IMR-90 (cell line): ENCODE data around the gene SMG1. TPM values are rescaled to one million over a fixed set of nuclear protein-coding genes. Genes with fewer than 3 reads are reported as not detected.

ENCODE experiments used
- ATAC-seq: fragments of 200-7000 bp; cut with Tn5 transposase; 2 replicates; pipeline ENCODE4 v1.9.1; 2020; ENCODE audit warnings: low read depth, mild to moderate bottlenecking, moderate library complexity
- BruUV-seq: library from RNA; stranded (reverse); fragments of 400-500 nt; replicated peaks from 2 replicates; lab custom pipeline; 2021; lab: Mats Ljungman, UMichigan
- CTCF ChIA-PET: fragments of 300-600 bp; formaldehyde crosslinking; extraction: SDS; loops from one replicate; lab custom pipeline; 2021; ENCODE audit warnings: antibody characterized with exemption; lab: Yijun Ruan, JAX
- POLR2A ChIA-PET: fragments of 300-600 bp; sonication (Branson Sonifier 250); formaldehyde crosslinking; loops from one replicate; lab custom pipeline; 2022; ENCODE audit warnings: antibody characterized with exemption; ENCODE audit not compliant: unreplicated experiment; lab: Charles Lee
- DNase-seq: peaks from one replicate; pipeline ENCODE4 v3.0.0; 2013
- H2AFZ ChIP-seq: replicated peaks from 2 replicates; pipeline ENCODE3; 2013; ENCODE audit warnings: low read length, mild to moderate bottlenecking; ENCODE audit not compliant: poor library complexity
- H2AK5ac ChIP-seq: 2 replicates; pipeline ENCODE4 v1.6.1; 2013; ENCODE audit warnings: low read depth, low read length, inconsistent platforms
- H2AK9ac ChIP-seq: replicated peaks from 2 replicates; pipeline ENCODE3; 2013; ENCODE audit warnings: mild to moderate bottlenecking, low read depth, low read length, moderate library complexity; ENCODE audit not compliant: poor library complexity
- H2BK120ac ChIP-seq: 2 replicates; pipeline ENCODE4 v1.6.1; 2013; ENCODE audit warnings: low read depth, low read length, inconsistent platforms
- H2BK15ac ChIP-seq: 3 replicates; pipeline ENCODE4 v1.6.1; 2013; ENCODE audit warnings: low read depth, low read length, inconsistent platforms
- H2BK20ac ChIP-seq: 2 replicates; pipeline ENCODE4 v1.6.1; 2013; ENCODE audit warnings: low read depth, mild to moderate bottlenecking, inconsistent platforms, low read length, moderate library complexity
- H2BK5ac ChIP-seq: 2 replicates; pipeline ENCODE4 v1.6.1; 2013; ENCODE audit warnings: mild to moderate bottlenecking, low read depth, low read length, inconsistent platforms; ENCODE audit not compliant: poor library complexity, severe bottlenecking
- H3K14ac ChIP-seq: replicated peaks from 2 replicates; pipeline ENCODE4 v1.6.1; 2013; ENCODE audit warnings: low read depth, low read length, inconsistent platforms
- H3K18ac ChIP-seq: 2 replicates; pipeline ENCODE4 v1.6.1; 2013; ENCODE audit warnings: low read depth, low read length, control low read depth
- H3K23ac ChIP-seq: 2 replicates; pipeline ENCODE4 v1.6.1; 2013; ENCODE audit warnings: low read depth, low read length, inconsistent platforms
- H3K27ac ChIP-seq: 2 replicates; pipeline ENCODE4 v1.5.1; 2013; ENCODE audit warnings: mild to moderate bottlenecking, control low read depth, low read length; ENCODE audit not compliant: insufficient read depth
- H3K27me3 ChIP-seq: 2 replicates; pipeline ENCODE4 v1.6.1; 2013; ENCODE audit warnings: low read length; ENCODE audit not compliant: control insufficient read depth, insufficient read depth
- H3K36me3 ChIP-seq: 2 replicates; pipeline ENCODE4 v1.6.1; 2013; ENCODE audit warnings: low read length, mixed read lengths; ENCODE audit not compliant: control insufficient read depth, insufficient read depth
- H3K4ac ChIP-seq: 2 replicates; pipeline ENCODE4 v1.6.1; 2013; ENCODE audit warnings: low read depth, low read length, inconsistent platforms
- H3K4me1 ChIP-seq: 2 replicates; pipeline ENCODE4 v1.6.1; 2013; ENCODE audit warnings: low read length, mixed read lengths; ENCODE audit not compliant: control insufficient read depth, insufficient read depth
- H3K4me2 ChIP-seq: 2 replicates; pipeline ENCODE4 v1.6.1; 2013; ENCODE audit warnings: low read depth, mild to moderate bottlenecking, control low read depth, low read length, moderate library complexity
- H3K4me3 ChIP-seq: 2 replicates; pipeline ENCODE4 v1.5.1; 2013; ENCODE audit warnings: low read depth, mild to moderate bottlenecking, control low read depth, low read length, moderate library complexity; ENCODE audit not compliant: insufficient read depth
- H3K56ac ChIP-seq: 2 replicates; pipeline ENCODE4 v1.6.1; 2013; ENCODE audit warnings: low read length, inconsistent platforms; ENCODE audit not compliant: insufficient read depth; ENCODE audit errors: extremely low read depth
- H3K79me1 ChIP-seq, 2 experiments: 2 replicates each; pipeline ENCODE4 v1.6.1; 2013; ENCODE audit warnings: low read length in 2 of 2, inconsistent platforms in 1 of 2, low read depth in 1 of 2
- H3K9ac ChIP-seq: 2 replicates; pipeline ENCODE4 v1.6.1; 2013; ENCODE audit warnings: low read depth, low read length, control low read depth
- H3K9me1 ChIP-seq: 2 replicates; pipeline ENCODE4 v1.6.1; 2013; ENCODE audit warnings: low read length, inconsistent platforms; ENCODE audit not compliant: insufficient read depth
- H3K9me3 ChIP-seq: 2 replicates; pipeline ENCODE4 v1.6.1; 2013; ENCODE audit warnings: low read length; ENCODE audit not compliant: control insufficient read depth, insufficient read depth
- H4K20me1 ChIP-seq: 2 replicates; pipeline ENCODE4 v1.6.1; 2013; ENCODE audit warnings: low read length, inconsistent platforms; ENCODE audit not compliant: insufficient read depth
- H4K5ac ChIP-seq: 2 replicates; pipeline ENCODE4 v1.6.1; 2013; ENCODE audit warnings: mild to moderate bottlenecking, low read depth, low read length, control low read depth
- H4K8ac ChIP-seq, 2 experiments: 2 replicates each; pipeline ENCODE4 v1.6.1; 2013; ENCODE audit warnings: low read depth in 2 of 2, low read length in 2 of 2, control low read depth in 1 of 2, inconsistent platforms in 1 of 2
- H4K91ac ChIP-seq: 2 replicates; pipeline ENCODE4 v1.6.1; 2013; ENCODE audit warnings: low read depth, low read length, inconsistent platforms; ENCODE audit not compliant: insufficient read depth
- BHLHE40 ChIP-seq: fragments of 150-350 bp; IDR thresholded peaks from 2 replicates; pipeline ENCODE4 v1.6.1; 2016; ENCODE audit warnings: mild to moderate bottlenecking, low read depth, low read length
- CHD1 ChIP-seq: IDR thresholded peaks from 2 replicates; pipeline ENCODE4 v1.6.1; 2012; ENCODE audit warnings: low read depth, low read length, improper control_type of control experiment
- CTCF ChIP-seq: conservative IDR thresholded peaks from 2 replicates; pipeline ENCODE4 v1.5.1; 2012; ENCODE audit warnings: mild to moderate bottlenecking, low read depth, low read length, improper control_type of control experiment
- ELK1 ChIP-seq: fragments of 150-350 bp; IDR thresholded peaks from 2 replicates; pipeline ENCODE4 v1.6.1; 2016; ENCODE audit warnings: low read depth, mild to moderate bottlenecking, low read length, moderate library complexity, borderline replicate concordance
- MAFK ChIP-seq: IDR thresholded peaks from 2 replicates; pipeline ENCODE4 v1.6.1; 2012; ENCODE audit warnings: low read depth, low read length, improper control_type of control experiment
- MAZ ChIP-seq: IDR thresholded peaks from 2 replicates; pipeline ENCODE4 v1.6.1; 2012; ENCODE audit warnings: low read depth, mild to moderate bottlenecking, low read length, improper control_type of control experiment, moderate library complexity, borderline replicate concordance
- MXI1 ChIP-seq: IDR thresholded peaks from 2 replicates; pipeline ENCODE4 v1.6.1; 2012; ENCODE audit warnings: low read depth, mild to moderate bottlenecking, low read length, moderate library complexity, borderline replicate concordance
- NFE2L2 ChIP-seq: fragments of 150-350 bp; IDR thresholded peaks from 2 replicates; pipeline ENCODE4 v1.6.1; 2016; ENCODE audit warnings: low read depth, mild to moderate bottlenecking, low read length
- POLR2A ChIP-seq: IDR thresholded peaks from 2 replicates; pipeline ENCODE4 v1.6.1; 2012; ENCODE audit warnings: mild to moderate bottlenecking, low read depth, low read length
- RAD21 ChIP-seq: IDR thresholded peaks from 2 replicates; pipeline ENCODE4 v1.6.1; 2012; ENCODE audit warnings: low read length, improper control_type of control experiment
- RCOR1 ChIP-seq: IDR thresholded peaks from 2 replicates; pipeline ENCODE4 v1.6.1; 2012; ENCODE audit warnings: mild to moderate bottlenecking, low read length, improper control_type of control experiment; ENCODE audit not compliant: insufficient replicate concordance
- RFX5 ChIP-seq: IDR thresholded peaks from 2 replicates; pipeline ENCODE4 v1.8.0; 2012; ENCODE audit warnings: low read depth, mild to moderate bottlenecking, low read length, moderate library complexity
- SMC3 ChIP-seq: fragments of 150-350 bp; IDR thresholded peaks from 2 replicates; pipeline ENCODE4 v1.6.1; 2016; ENCODE audit warnings: low read depth, mild to moderate bottlenecking, antibody characterized with exemption, low read length, moderate library complexity
- WGBS, 2 experiments: methylation state at CpG; one replicate each; pipeline versions ENCODE4 v1.1.5 to v1.1.7; 2013; ENCODE audit warnings: missing lambda C conversion rate in 2 of 2; ENCODE audit not compliant: insufficient read length in 1 of 2; ENCODE audit errors: extremely low coverage in 2 of 2; 5-methylcytosine and 5-hydroxymethylcytosine counted together
- dilution Hi-C: fragments of 300-500 bp; cut with HindIII; formaldehyde crosslinking; loops from one replicate; pipeline ENCODE4 v1.14.3; 2018; ENCODE audit warnings: low sequenced_read_pairs; ENCODE audit not compliant: unreplicated experiment
- in situ Hi-C: fragments of 300-500 bp; cut with MboI; formaldehyde crosslinking; loops from 3 replicates; pipeline ENCODE4 v1.14.3; 2019; ENCODE audit warnings: low sequenced_read_pairs, inconsistent platforms, mixed read lengths
- intact Hi-C: fragments of 100-400 bp; cut with micrococcal nuclease; formaldehyde crosslinking; loops from 2 replicates; pipeline ENCODE4 v1.10.0; 2022
- polyA plus RNA-seq, 3 experiments: library from polyadenylated mRNA; depleted of rRNA; stranded (reverse); fragments of >200 nt; gene quantifications; 2 replicates each; pipeline ENCODE4 v1.2.3, GENCODE V29; 2012; ENCODE audit warnings: low replicate concordance in 1 of 3
- total RNA-seq: library from RNA; depleted of rRNA; stranded (reverse); fragments of >200 nt; gene quantifications from 2 replicates; pipeline ENCODE4 v1.2.3, GENCODE V29; 2012
- TF ChIP-seq, protein P1 (sequence below): fragments of 150-350 bp; IDR thresholded peaks from 2 replicates; pipeline ENCODE4 v1.6.1; 2017; ENCODE audit warnings: mild to moderate bottlenecking, antibody characterized with exemption, low read length, low read depth

Gene SMG1
- total and polyA plus RNA-seq, 2 of the 4 experiments (the other 2 are of a cell fraction), result 13.4 to 53.8 TPM

GRCh38 chr16:18797746-18798145, 128.5 kb downstream of the SMG1 start:
- in situ Hi-C loops, result no loop called here
- no peak overlapping the region for H4K8ac ChIP-seq
- no peak overlapping the region for H2AK9ac ChIP-seq
- no peak overlapping the region for H2BK15ac ChIP-seq
- H2BK20ac ChIP-seq, result no peak overlapping the region
- BruUV-seq, result no TSS peak
- H3K79me1 ChIP-seq, result peaks cover 14 to 22% of the 10 kb centered on the region in 2 experiments; a peak in 3 of 4 replicates
- peaks cover 2% of the 10 kb centered on the region for H3K4me1 ChIP-seq
- ChIA-PET POLR2A (no interaction called here), CTCF (interaction anchor here (0.6 kb wide), 1 partner anchor 1587 kb away, joined by 3 read pairs; no protein-coding TSS in a partner anchor)
- intact Hi-C loops, result no loop called here
- peaks cover 14% of the 10 kb centered on the region for H3K36me3 ChIP-seq
- no peaks in the 10 kb centered on the region for H3K27me3 ChIP-seq
- H3K14ac ChIP-seq, result no peak overlapping the region
- H4K91ac ChIP-seq, result no peak overlapping the region
- H3K4me3 ChIP-seq, result no peak overlapping the region
- no peak overlapping the region for H2BK120ac ChIP-seq
- no CpG with 5 or more reads among the region's 4 CpGs for WGBS, 2 experiments
- ATAC-seq (no peak), DNase-seq (no peak)
- H2AK5ac ChIP-seq, result no peak overlapping the region
- H3K9me3 ChIP-seq, result no peaks in the 10 kb centered on the region
- H3K18ac ChIP-seq, result no peak overlapping the region
- H3K4me2 ChIP-seq, result no peak overlapping the region
- no peak overlapping the region for H3K4ac ChIP-seq
- H2AFZ ChIP-seq, result no peak overlapping the region
- no peak overlapping the region for H3K9ac ChIP-seq
- H2BK5ac ChIP-seq, result no peak overlapping the region
- H3K9me1 ChIP-seq, result no peaks in the 10 kb centered on the region
- H4K20me1 ChIP-seq, result peaks cover 18% of the 10 kb centered on the region; the same call in 1 of the 2 replicates
- H3K23ac ChIP-seq, result 0 out of 2 replicates have a peak overlapping the region, but pooled peaks have one; percentile 16
- dilution Hi-C loops, result no loop called here
- H3K27ac ChIP-seq, result no peak overlapping the region
- H4K5ac ChIP-seq, result no peak overlapping the region
- TF ChIP-seq CHD1, result no peak
- TF ChIP-seq NFE2L2, result no peak
- TF ChIP-seq RCOR1, result no peak
- TF ChIP-seq BHLHE40, result no peak
- no peak for TF ChIP-seq MXI1
- no peak for TF ChIP-seq MAFK
- TF ChIP-seq SMC3, result no peak
- TF ChIP-seq, protein P1, sequence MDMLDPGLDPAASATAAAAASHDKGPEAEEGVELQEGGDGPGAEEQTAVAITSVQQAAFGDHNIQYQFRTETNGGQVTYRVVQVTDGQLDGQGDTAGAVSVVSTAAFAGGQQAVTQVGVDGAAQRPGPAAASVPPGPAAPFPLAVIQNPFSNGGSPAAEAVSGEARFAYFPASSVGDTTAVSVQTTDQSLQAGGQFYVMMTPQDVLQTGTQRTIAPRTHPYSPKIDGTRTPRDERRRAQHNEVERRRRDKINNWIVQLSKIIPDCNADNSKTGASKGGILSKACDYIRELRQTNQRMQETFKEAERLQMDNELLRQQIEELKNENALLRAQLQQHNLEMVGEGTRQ, result no peak
- TF ChIP-seq RFX5, result no peak
- TF ChIP-seq RAD21, result no peak
- no peak for TF ChIP-seq POLR2A
- no peak for TF ChIP-seq ELK1
- TF ChIP-seq MAZ, result no peak
- no peak for TF ChIP-seq CTCF
- no peak overlapping the region for H3K56ac ChIP-seq
